Stimulated activated CD8-positive, alpha-beta memory T cell treated with anti-CD3 and anti-CD28 coated beads, Interleukin-12 subunit alpha, Interleukin-12 subunit beta, amount 100 ng/mL, for 24 hours (primary cell): Measurements from ENCODE around the gene PDE4D.

ENCODE experiments used
- DNase-seq: peaks from one replicate; pipeline ENCODE4 v3.0.0-alpha.2; 2020; ENCODE audit errors: extremely low read depth

The PDE4D gene

GRCh38 chr5:58932057-58932612, 961.4 kb downstream of the PDE4D start:
- DNase-seq = no peak

GRCh38 chr5:58930520-58930919, 963.0 kb downstream of the PDE4D start:
- no peak for DNase-seq

- DNase-seq = no peak
Measured at GRCh38 chr5:58929726-58930125, 963.8 kb downstream of the PDE4D start.

GRCh38 chr5:58927938-58928337, 965.6 kb downstream of the PDE4D start:
- no peak for DNase-seq

- no peak for DNase-seq
Measured at GRCh38 chr5:58927181-58927580, 966.3 kb downstream of the PDE4D start.

- no peak for DNase-seq
Measured at GRCh38 chr5:58926541-58926935, 967.0 kb downstream of the PDE4D start.

GRCh38 chr5:58925627-58926540, 967.6 kb downstream of the PDE4D start:
- DNase-seq = no peak

GRCh38 chr5:58924306-58924705, 969.2 kb downstream of the PDE4D start:
- no peak for DNase-seq

- DNase-seq = no peak
Measured at GRCh38 chr5:58923355-58923754, 970.2 kb downstream of the PDE4D start.

GRCh38 chr5:58922461-58923171, 970.9 kb downstream of the PDE4D start:
- no peak for DNase-seq

GRCh38 chr5:58921159-58921558, 972.4 kb downstream of the PDE4D start:
- no peak for DNase-seq

- DNase-seq = no peak
Measured at GRCh38 chr5:58919833-58920232, 973.7 kb downstream of the PDE4D start.
